Measurements from ENCODE around the gene SLC44A2.

SLC44A2 gene

DNA sequence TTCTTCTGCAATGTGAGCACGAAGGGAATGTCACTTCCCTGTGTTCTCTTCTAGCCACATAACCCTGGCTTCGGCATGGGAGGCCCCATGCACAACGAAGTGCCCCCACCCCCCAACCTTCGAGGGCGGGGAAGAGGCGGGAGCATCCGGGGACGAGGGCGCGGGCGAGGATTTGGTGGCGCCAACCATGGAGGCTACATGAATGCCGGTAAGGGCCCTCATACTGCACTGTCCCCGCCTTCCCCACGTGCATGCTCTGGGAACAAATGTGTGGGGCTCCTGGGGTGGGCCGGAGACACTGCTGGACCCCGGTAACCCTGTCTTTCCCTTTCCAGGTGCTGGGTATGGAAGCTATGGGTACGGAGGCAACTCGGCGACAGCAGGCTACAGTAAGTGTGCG, 58.2 kb downstream of the SLC44A2 start:
- DNase-seq: no peak

- no peak for DNase-seq
These were observed 59.9 kb downstream of the SLC44A2 start for GRCh38 chr19:10685210-10685609.

- no peak for DNase-seq
These were observed 60.8 kb downstream of the SLC44A2 start for GRCh38 chr19:10686193-10686592.

- DNase-seq: no peak
These were observed 61.5 kb downstream of the SLC44A2 start for GRCh38 chr19:10686661-10687517.

DNA sequence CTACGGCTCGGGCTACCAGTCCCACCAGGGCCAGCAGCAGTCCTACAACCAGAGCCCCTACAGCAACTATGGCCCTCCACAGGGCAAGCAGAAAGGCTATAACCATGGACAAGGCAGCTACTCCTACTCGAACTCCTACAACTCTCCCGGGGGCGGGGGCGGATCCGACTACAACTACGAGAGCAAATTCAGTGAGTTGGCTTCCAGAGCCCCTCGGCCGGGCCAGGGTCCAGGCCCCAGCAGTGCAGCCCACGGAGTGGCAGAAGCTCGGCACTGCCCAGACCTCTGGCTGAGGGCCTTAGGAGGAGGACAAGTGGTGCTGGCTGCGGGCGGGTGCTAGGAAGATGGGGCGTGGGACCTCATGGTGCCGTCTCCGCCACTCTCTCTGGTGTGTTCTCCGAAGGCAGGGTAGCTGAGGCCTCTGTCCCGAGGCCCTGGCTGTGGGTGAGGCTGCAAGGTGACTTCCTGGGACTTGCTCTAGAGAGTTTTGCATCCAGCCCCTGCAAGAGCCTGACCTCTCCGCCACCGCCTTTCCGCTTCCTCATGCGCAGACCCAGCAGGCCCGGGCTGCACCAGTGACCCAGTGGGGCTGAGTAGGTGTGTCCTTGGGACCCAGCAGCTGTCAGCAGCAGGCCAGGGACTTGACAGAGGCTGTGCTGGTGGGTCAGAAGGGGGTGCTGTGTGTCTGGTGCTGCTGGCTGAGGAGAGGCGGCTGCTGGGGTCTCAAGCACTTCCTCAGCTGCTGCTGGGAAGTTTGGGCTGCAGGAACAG, 62.4 kb downstream of the SLC44A2 start:
- no peak for DNase-seq

GRCh38 chr19:10688545-10689280, 63.4 kb downstream of the SLC44A2 start:
- DNase-seq: no peak

GRCh38 chr19:10690341-10690781, 65.0 kb downstream of the SLC44A2 start:
- no peak for DNase-seq

GRCh38 chr19:10691178-10691881, 66.0 kb downstream of the SLC44A2 start:
- no peak for DNase-seq

DNA sequence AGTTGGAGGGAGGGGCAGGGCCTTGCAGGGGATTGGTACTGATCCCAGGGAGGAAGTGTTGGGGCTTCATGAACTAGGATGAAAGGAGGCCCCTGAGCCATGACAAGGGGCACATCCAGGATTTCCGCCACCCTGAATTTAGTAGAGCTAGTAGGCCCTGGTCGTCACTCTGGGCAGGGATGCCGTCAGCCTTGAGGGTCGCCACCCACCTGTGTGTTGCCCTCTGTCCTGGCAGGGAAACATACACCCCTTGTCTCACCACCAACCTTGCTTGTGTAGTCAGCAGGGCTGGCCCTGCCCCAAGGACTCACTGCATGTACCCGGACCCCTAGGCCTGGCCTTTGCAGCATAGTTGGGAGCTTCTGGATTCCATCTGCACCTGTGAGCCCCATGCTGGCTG, 66.5 kb downstream of the SLC44A2 start:
- no peak for DNase-seq

DNA sequence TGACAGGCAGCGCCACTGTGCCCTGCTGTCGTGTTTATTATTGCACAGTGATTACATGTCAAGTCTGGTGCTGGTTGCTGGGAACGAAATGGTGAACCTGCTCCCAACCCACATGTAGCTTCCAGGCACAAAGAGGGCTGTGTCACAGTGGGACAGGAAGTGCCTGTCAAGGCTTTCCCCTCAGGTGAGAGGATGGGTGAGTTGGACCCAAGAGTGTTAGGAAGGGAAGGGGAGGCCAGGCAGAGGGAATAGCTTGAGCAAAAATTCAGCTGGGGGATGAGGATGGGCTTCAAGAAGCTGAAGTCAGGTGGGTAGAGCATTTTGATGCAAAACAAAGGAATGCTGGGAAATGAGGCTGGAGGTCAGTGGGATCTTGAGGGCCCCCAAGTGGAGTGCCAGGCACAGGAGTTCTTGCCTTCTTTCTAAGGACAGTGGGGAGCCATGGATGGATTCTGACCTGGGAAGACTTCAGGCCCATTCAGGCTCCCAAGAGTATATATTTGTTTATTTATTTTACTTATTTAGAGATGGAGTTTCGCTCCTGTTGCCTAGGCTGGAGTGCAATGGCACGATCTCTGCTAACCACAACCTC, 67.4 kb downstream of the SLC44A2 start:
- no peak for DNase-seq

All from NCI-H524 treated with DMSO at 0.1 percent for 48 hours (cell line).